GM12892 (cell line): Measurements from ENCODE around the gene KIF23.
A peak's percentile ranks its signal among the peaks of the same experiment; 100 is the strongest.

Source experiments
- DNase-seq: peaks from one replicate; pipeline ENCODE4 v3.0.0; 2011; ENCODE audit not compliant: insufficient read length
- FAIRE-seq: peaks from 2 replicates; lab custom pipeline; 2011; peaks lifted over from hg19 to GRCh38; lab: Jason Lieb, UNC
- POLR2A ChIP-seq: IDR thresholded peaks from 2 replicates; pipeline ENCODE4 v1.6.1; 2011; ENCODE audit warnings: low read depth, low read length, control low read depth
- POLR2AphosphoS5 ChIP-seq: IDR thresholded peaks from 2 replicates; pipeline ENCODE4 v1.6.1; 2011; ENCODE audit warnings: low read depth, low read length, control low read depth
- TAF1 ChIP-seq: IDR thresholded peaks from 2 replicates; pipeline ENCODE4 v1.6.1; 2011; ENCODE audit warnings: low read depth, mild to moderate bottlenecking, control low read depth, low read length, borderline replicate concordance

KIF23 gene

DNA sequence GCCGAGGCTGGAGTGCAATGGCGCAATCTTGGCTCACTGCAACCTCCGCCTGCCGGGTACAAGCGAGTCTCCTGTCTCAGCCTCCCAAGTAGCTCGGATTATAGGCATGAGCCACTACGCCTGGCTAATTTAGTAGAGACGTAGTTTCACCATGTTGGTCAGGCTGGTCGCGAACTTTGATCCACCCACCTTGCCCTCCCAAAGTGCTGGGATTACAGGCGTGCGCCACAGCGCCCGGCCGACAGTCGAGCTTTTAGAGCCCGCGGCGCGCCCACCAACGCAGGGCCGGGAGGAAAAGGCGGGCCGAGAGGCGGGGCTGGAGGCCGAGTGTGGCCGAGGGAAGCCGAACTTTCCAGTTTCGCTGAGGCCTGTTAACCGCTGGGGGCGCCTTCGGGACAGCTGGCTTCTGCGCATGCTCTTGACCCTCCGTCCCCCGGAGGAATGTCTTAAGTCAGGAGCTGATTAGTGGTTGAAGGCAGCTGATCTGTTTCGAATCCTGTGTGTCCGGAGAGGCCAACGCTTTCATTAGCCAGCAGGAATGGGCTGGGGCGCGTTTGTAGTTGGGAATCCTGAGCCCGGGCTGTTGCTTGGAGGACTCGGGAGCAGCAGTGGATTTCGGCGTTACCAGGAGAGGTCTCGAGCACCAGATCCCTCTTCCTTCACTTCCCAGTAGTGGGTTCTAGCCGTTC lies 48.5 kb downstream of the KIF23 start:
- FAIRE-seq (peak; percentile 96), DNase-seq (peak; percentile 92)
- TF ChIP-seq POLR2A: peak; percentile 53; the same call in 1 of the 2 replicates
- TF ChIP-seq TAF1: peak; percentile 32; the same call in 1 of the 2 replicates
- 0 out of 2 replicates have a peak, but pooled peaks have one; percentile 48 for TF ChIP-seq POLR2AphosphoS5

DNA sequence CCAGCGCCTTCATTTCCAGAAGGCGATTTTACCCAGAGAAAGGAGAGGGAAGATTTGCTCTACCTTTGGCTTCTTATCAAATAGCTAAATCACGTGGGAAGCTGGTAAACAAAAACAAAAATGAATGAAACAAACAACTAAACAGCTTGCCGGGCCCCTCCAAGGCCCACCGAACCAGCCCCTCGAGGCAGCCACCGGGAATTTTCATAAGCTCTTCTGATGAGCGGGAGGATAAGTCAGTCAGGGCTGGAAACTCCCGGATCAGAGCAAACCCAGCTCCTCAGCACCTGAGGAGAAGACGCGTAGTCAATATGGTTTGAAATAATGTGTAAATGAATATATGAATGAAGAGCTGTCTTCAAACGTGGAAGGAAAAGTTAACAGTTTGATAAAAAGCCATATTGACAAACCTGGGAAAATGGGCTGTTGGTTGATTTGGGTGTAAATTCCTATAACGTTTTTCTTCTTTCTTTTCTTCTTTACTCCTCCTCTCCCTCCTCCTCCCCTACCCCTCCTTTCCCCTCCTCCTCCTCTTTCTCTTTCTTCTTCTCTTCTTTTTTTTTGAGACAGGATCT lies 49.1 kb downstream of the KIF23 start:
- DNase-seq: no peak
- FAIRE-seq: no peak
- no peak for TF ChIP-seq POLR2A
- no peak for TF ChIP-seq POLR2AphosphoS5
- TF ChIP-seq TAF1: no peak

DNA sequence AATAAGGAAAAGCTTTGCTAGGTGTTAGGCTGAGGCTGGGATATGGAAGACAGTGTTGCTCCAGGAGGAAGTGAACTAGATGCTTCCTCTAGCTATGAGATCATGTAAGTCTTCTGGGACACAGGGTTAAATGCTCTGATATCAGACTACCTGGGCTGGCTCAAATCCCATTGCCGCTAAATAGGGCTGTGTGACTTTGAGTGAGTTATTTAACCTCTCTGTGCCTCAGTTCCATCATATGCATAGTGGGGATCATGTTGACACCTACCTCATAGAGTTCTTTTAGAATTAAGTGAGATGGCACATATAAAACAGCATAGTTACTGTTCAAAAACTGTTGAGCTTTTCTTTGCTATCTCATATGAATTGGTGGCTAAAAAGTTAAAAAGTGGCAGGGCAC lies 51.1 kb downstream of the KIF23 start:
- no peak for DNase-seq

DNA sequence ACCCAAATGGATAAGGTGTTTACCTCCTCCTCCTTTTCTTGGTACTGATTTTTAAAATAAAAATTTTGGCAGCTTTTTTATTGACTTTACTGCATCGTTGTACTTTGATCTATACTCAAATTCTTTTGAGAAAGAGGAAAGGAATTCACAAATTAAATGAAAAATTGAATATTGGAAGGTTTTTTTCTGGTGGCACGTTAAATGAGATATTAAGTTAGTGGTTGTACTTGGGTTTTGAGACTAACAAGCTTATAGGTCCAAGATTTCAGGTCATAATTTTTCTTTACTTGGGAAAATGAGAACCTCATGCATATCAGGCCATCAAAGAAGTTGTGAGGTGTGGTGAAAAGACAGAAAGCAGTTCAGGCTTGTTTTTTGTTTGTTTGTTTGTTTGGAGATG lies 52.6 kb downstream of the KIF23 start:
- DNase-seq (no peak), FAIRE-seq (no peak)
- no peak for TF ChIP-seq POLR2A
- TF ChIP-seq POLR2AphosphoS5: no peak
- no peak for TF ChIP-seq TAF1

More for the DNA sequence above, 51.1 kb downstream of the KIF23 start:
- TF ChIP-seq POLR2A (no peak), POLR2AphosphoS5 (no peak), TAF1 (no peak)
- no peak for FAIRE-seq

DNA sequence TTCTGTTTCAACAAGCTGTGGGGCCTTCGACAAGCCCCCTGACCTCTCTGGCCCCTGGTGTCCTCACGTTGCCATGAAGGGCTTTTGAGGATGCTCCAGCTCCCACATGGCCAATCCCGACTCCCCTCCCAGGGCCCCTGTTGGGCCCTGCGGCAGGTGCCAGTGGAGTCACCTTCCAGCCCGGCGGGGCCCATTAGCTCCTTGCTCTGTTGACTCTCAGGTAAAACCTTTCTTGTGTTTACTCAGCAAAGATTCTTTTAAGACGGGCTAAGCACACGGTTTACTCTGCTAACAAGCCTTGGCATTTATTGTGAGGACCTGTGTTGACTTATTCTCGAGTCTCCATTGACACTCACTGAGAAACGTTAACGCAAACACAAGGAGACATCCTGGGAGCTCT lies 53.5 kb downstream of the KIF23 start:
- FAIRE-seq (no peak), DNase-seq (no peak)

DNA sequence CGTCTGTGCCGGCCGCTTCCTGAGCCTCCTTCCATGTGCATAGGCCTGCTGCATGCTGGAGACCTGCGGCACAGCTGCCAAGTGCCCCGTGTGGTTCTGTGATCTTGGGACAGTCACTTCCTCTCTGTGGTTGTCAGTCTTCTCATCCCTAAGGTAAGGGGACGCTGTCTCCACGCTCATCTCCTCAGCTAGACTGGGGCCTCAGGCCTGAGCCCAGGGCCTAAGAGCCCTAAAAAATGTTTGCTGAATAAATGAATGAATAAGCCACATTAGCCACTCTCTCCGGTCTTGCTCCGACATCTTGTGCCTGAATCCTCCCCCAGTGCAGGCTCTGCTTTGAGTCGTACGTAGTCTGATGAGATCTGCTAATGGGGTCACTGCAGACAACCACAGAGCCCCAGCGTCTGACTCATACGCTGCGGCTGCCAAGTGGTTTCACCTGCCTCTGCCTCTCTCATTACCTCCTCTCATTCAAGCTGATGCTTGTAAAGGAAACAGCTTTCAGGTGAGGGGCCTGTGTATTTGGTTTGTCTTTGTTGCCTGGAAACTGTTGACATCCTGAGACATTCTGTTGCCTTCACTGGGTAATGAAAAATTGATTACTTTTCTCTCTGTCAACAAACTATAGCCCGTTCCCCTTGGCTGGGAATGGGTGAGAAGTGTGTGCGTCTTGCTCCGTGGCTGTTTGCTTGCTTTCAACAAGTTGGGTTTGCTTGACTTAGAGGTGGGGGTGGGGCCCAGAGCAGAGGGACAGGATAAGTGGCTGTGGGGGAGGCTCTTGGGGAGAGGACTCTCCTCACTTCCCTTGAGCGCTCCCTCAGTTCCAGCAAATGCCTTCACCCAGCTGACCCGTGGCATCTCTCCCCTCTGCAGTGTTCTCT lies 54.3 kb downstream of the KIF23 start:
- DNase-seq (no peak), FAIRE-seq (no peak)
- TF ChIP-seq TAF1 (no peak), POLR2AphosphoS5 (no peak), POLR2A (no peak)

More for the DNA sequence above, 53.5 kb downstream of the KIF23 start:
- TF ChIP-seq POLR2A (no peak), TAF1 (no peak), POLR2AphosphoS5 (no peak)

DNA sequence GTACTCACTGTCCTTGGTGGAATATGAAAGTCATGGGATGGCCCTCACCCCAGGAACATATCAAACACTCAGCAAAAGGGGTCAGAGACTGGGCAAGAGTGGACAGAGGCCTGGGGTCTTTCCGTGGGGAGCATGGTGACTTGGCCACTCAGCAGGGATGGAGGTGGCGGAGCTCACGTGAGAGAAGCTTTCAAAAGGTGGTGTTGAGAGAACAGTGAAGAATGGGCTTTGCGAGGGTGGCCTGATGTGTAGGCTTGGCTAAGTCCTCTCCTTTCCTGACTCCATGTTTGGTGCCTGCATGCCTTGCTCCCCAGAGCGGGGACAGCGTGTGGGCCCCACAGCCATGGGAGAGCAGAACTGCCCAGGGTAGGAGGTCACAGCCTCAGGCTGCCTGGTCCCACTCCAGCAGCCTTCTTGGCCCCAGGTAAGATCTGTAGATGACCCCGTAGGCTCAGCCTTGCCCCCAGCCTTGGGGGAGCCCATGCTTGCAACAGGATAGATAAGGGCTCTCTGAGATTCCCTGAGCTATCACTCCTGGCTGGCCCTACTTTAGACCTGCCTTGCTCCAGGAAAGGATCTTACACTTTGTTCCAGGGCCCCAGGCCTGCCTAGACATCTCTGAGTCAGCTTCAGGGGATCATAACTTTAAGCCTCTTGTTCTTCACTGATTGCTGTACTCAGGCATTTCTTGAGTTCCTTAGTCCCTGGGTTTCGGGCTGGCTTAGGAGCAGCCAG lies 55.5 kb downstream of the KIF23 start:
- DNase-seq (no peak), FAIRE-seq (no peak)

DNA sequence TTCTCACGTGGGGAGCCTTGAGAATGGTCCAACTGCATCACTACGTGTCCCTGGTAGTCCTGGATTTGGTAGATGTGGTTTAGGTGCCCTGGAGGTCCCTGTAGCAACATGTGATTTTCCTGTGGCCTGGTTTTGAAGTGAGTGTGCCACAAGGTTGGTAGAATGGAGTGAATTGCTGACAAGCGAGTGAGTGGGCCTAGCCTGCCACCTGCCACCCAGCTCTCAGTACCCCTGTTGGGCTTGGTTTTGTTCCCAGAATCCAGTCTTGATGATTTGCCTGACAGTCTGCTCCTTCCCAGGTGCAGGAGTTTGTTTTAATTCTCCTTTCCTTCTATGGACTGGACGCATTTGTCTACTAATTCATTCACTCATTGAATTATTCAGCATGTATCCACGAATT lies 57.9 kb downstream of the KIF23 start:
- TF ChIP-seq TAF1 (no peak), POLR2A (no peak), POLR2AphosphoS5 (no peak)
- FAIRE-seq (peak; percentile 42), DNase-seq (no peak)

More for the DNA sequence above, 55.5 kb downstream of the KIF23 start:
- TF ChIP-seq TAF1 (no peak), POLR2AphosphoS5 (no peak), POLR2A (no peak)

DNA sequence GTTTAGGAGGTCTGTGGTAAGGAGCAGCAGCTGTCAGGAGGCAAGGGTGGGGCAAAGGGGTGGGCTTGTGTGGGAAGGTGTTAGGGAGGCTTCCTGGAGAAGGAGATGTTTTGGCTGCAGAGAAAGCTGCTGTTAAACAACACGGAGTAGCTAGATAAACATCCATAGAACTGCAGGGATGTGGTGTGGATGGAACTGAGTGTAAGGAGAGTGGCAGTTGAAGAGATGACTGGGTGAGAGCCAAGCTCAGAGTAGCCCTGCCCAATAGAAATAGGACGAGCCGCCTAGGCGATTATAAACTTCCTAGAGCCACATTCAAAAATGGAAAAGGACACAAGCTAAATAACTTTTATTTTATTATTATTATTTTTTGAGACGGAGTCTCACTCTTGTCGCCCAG lies 58.4 kb downstream of the KIF23 start:
- DNase-seq: no peak
- TF ChIP-seq POLR2A (no peak), POLR2AphosphoS5 (no peak), TAF1 (no peak)
- no peak for FAIRE-seq

DNA sequence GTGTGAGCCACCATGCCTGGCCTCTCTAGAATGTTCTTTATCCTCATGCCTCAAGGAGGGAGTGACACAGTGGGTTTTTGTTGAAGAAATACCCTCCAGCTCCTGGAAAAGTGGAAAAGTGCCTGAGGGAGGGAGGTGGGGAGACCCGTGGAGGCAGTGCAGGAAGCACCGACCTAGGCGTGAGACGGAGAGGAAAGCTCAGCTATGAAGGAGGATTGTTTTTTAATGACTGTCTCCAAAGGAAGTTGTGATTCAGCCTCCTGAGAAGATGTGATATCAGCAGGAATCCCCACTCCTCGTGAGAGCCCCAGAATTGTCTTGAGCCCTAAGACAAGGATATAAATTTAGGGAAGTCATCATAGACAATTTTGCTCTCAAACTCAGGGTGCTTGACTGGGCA lies 60.1 kb downstream of the KIF23 start:
- DNase-seq (no peak), FAIRE-seq (no peak)
- TF ChIP-seq POLR2AphosphoS5 (no peak), TAF1 (no peak), POLR2A (no peak)
